Measurements from ENCODE around the gene ZKSCAN5.

Gene ZKSCAN5

DNA sequence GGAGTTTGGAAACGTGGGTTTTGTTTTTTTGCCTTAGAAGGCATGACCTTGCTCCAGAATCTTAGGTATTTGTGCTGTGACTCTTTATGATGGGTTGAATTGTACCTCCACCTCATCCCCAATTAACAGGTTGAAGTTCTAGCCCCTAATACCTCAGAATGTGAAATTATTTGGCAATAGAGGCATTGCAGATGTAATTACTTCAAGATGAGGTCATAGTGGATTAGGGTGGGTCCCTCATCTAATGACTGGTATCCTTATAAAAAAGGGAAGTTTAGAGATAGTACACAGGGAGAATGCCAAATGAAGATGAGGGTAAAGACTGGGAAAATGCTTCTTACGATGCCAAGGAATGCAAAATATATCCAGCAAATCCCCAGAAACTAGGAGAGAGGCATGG lies 50.5 kb downstream of the ZKSCAN5 start:
- TF ChIP-seq EZH2phosphoT487 (IDR thresholded peaks at IDR 0.05; ENCODE audit: borderline replicate concordance) (no peak), CTCF (conservative IDR thresholded peaks at IDR 0.05; ENCODE audit: low read length) (no peak)
- H3K79me2 ChIP-seq (ENCODE audit: insufficient read depth, low read length): peaks cover 49% of the 10 kb centered on the region

GRCh38 chr7:99557196-99557607 lies 52.7 kb downstream of the ZKSCAN5 start:
- H2AFZ ChIP-seq (ENCODE audit: low read length): no peak overlapping the region
- H3K9me2 ChIP-seq (replicated peaks; ENCODE audit: low read depth, low read length): no peaks in the 10 kb centered on the region
- peaks cover 6% of the 10 kb centered on the region for H3K27me3 ChIP-seq (ENCODE audit: insufficient read depth, low read length, poor library complexity, severe bottlenecking)
- peak overlapping the region; percentile 87 for H3K4me2 ChIP-seq (ENCODE audit: low read depth, low read length, poor library complexity, severe bottlenecking)
- TF ChIP-seq CTCF (conservative IDR thresholded peaks at IDR 0.05; ENCODE audit: low read length) (no peak), EZH2phosphoT487 (IDR thresholded peaks at IDR 0.05; ENCODE audit: borderline replicate concordance) (no peak)
- peaks cover 56% of the 10 kb centered on the region for H3K79me2 ChIP-seq (ENCODE audit: insufficient read depth, low read length)
- peak overlapping the region; percentile 95 for H3K4me3 ChIP-seq (ENCODE audit: low read length, poor library complexity, severe bottlenecking)
- H4K20me1 ChIP-seq (ENCODE audit: insufficient read depth, low read length, poor library complexity, severe bottlenecking): peaks cover 38% of the 10 kb centered on the region
- no peaks in the 10 kb centered on the region for H3F3A ChIP-seq (ENCODE audit: low read depth)
- no peaks in the 10 kb centered on the region for H3K9me3 ChIP-seq (ENCODE audit: insufficient read depth, low read depth, low read length)
- H3K4me1 ChIP-seq (ENCODE audit: insufficient read depth, low read length, poor library complexity, severe bottlenecking): peaks cover 51% of the 10 kb centered on the region
- H3K9ac ChIP-seq (ENCODE audit: low read depth, low read length, poor library complexity, severe bottlenecking): peak overlapping the region; percentile 98
- H3K36me3 ChIP-seq (ENCODE audit: insufficient read depth, low read length): peaks cover 18% of the 10 kb centered on the region; the same call in 1 of the 2 replicates

More for the DNA sequence above, 50.5 kb downstream of the ZKSCAN5 start:
- no peaks in the 10 kb centered on the region for H3F3A ChIP-seq (ENCODE audit: low read depth)
- H3K4me3 ChIP-seq (ENCODE audit: low read length, poor library complexity, severe bottlenecking): no peak overlapping the region
- no peak overlapping the region for H3K9ac ChIP-seq (ENCODE audit: low read depth, low read length, poor library complexity, severe bottlenecking)
- H3K4me1 ChIP-seq (ENCODE audit: insufficient read depth, low read length, poor library complexity, severe bottlenecking): peaks cover 44% of the 10 kb centered on the region
- no peaks in the 10 kb centered on the region for H3K9me3 ChIP-seq (ENCODE audit: insufficient read depth, low read depth, low read length)
- H2AFZ ChIP-seq (ENCODE audit: low read length): no peak overlapping the region
- peaks cover 17% of the 10 kb centered on the region for H4K20me1 ChIP-seq (ENCODE audit: insufficient read depth, low read length, poor library complexity, severe bottlenecking)
- H3K27me3 ChIP-seq (ENCODE audit: insufficient read depth, low read length, poor library complexity, severe bottlenecking): peaks cover 6% of the 10 kb centered on the region
- no peaks in the 10 kb centered on the region for H3K36me3 ChIP-seq (ENCODE audit: insufficient read depth, low read length)
- H3K4me2 ChIP-seq (ENCODE audit: low read depth, low read length, poor library complexity, severe bottlenecking): no peak overlapping the region
- H3K9me2 ChIP-seq (replicated peaks; ENCODE audit: low read depth, low read length): no peaks in the 10 kb centered on the region

DNA sequence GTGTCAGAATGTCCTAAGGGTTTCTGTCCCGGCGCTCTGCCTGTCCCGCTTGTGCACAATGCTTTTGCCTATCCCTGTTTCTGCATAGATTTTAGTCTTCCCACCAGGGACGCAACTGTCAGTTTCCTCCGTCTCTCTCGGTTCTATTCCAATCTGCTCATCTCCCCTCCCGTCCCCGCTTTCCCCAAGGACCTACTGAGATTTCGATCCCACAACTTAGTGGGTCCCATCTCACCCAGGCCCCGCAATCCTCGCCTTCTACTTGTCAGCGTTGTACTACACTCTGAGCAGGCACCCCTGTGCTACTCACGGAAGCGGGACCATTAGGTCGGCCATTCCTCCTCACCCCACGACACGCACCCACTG lies 53.5 kb downstream of the ZKSCAN5 start:
- TF ChIP-seq EZH2phosphoT487 (IDR thresholded peaks at IDR 0.05; ENCODE audit: borderline replicate concordance): no peak
- TF ChIP-seq CTCF (conservative IDR thresholded peaks at IDR 0.05; ENCODE audit: low read length): no peak
- H3K4me2 ChIP-seq (ENCODE audit: low read depth, low read length, poor library complexity, severe bottlenecking): peak overlapping the region; percentile 87
- H3K27me3 ChIP-seq (ENCODE audit: insufficient read depth, low read length, poor library complexity, severe bottlenecking): peaks cover 6% of the 10 kb centered on the region
- peak overlapping the region; percentile 95 for H3K4me3 ChIP-seq (ENCODE audit: low read length, poor library complexity, severe bottlenecking)
- H3K79me2 ChIP-seq (ENCODE audit: insufficient read depth, low read length): peaks cover 63% of the 10 kb centered on the region
- H3K9me3 ChIP-seq (ENCODE audit: insufficient read depth, low read depth, low read length): no peaks in the 10 kb centered on the region
- H3K9me2 ChIP-seq (replicated peaks; ENCODE audit: low read depth, low read length): no peaks in the 10 kb centered on the region
- H3K36me3 ChIP-seq (ENCODE audit: insufficient read depth, low read length): peaks cover 25% of the 10 kb centered on the region; the same call in 1 of the 2 replicates
- H2AFZ ChIP-seq (ENCODE audit: low read length): peak overlapping the region; percentile 93
- no peaks in the 10 kb centered on the region for H3F3A ChIP-seq (ENCODE audit: low read depth)
- H3K9ac ChIP-seq (ENCODE audit: low read depth, low read length, poor library complexity, severe bottlenecking): peak overlapping the region; percentile 98
- H4K20me1 ChIP-seq (ENCODE audit: insufficient read depth, low read length, poor library complexity, severe bottlenecking): peaks cover 44% of the 10 kb centered on the region
- H3K4me1 ChIP-seq (ENCODE audit: insufficient read depth, low read length, poor library complexity, severe bottlenecking): peaks cover 46% of the 10 kb centered on the region
